GM12874 (cell line): ENCODE results near the gene MAP3K20.

Experiments used
- TF ChIP-seq, protein P1 (sequence below): IDR thresholded peaks from 2 replicates; pipeline ENCODE4 v1.5.1; 2011; ENCODE audit warnings: low read depth, mild to moderate bottlenecking, control low read depth, low read length, moderate library complexity; ENCODE audit not compliant: insufficient read depth

Gene MAP3K20

DNA sequence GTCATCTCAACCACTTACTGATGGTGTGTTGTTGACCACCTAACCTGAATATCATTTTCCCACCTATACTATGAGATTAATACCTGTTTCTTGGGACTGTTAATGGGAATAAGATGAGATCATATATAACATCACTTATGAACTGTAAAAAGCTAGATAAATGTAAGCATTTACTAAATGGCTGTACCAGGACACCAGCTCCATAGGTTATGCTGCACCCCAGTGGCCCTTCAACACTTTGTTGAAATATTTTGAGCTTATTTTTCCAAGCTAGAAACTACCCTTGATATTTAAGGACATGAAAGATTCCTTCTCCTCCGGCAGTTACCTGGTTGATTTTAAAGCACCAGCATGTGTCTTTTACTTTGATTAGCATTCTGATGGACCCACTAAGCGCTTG lies 141.0 kb downstream of the MAP3K20 start:
- TF ChIP-seq, protein P1, sequence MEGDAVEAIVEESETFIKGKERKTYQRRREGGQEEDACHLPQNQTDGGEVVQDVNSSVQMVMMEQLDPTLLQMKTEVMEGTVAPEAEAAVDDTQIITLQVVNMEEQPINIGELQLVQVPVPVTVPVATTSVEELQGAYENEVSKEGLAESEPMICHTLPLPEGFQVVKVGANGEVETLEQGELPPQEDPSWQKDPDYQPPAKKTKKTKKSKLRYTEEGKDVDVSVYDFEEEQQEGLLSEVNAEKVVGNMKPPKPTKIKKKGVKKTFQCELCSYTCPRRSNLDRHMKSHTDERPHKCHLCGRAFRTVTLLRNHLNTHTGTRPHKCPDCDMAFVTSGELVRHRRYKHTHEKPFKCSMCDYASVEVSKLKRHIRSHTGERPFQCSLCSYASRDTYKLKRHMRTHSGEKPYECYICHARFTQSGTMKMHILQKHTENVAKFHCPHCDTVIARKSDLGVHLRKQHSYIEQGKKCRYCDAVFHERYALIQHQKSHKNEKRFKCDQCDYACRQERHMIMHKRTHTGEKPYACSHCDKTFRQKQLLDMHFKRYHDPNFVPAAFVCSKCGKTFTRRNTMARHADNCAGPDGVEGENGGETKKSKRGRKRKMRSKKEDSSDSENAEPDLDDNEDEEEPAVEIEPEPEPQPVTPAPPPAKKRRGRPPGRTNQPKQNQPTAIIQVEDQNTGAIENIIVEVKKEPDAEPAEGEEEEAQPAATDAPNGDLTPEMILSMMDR: no peak

DNA sequence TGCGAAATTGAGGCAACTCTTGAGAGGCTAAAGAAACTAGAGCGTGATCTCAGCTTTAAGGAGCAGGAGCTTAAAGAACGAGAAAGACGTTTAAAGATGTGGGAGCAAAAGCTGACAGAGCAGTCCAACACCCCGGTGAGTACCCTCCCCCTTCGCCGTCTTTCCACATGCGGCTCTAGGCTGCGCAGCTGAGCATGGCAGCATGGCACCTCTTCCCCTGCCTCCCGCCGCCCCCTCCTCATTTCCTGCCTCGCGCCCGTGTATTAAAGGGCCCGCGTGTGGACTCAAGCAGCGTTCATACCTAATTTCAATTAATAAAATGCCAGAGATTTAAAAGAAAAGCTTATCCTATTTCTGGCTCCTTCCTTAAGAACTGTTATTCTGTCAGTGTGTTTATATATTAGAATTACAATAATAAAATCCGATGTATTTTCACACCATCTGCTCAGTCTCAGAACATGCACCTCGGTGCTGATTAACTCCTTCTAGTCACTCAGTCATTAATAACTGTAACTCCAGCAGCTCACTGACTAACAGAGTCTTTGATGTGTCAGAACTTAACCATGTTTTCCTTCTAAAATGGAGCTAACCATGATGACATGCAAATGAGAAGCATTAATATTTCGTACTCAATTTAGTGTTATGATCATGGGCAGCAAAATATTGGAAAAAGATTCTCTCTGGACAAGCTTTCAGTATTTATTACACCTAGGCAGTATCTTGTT lies 141.6 kb downstream of the MAP3K20 start:
- TF ChIP-seq, protein P1: no peak

DNA sequence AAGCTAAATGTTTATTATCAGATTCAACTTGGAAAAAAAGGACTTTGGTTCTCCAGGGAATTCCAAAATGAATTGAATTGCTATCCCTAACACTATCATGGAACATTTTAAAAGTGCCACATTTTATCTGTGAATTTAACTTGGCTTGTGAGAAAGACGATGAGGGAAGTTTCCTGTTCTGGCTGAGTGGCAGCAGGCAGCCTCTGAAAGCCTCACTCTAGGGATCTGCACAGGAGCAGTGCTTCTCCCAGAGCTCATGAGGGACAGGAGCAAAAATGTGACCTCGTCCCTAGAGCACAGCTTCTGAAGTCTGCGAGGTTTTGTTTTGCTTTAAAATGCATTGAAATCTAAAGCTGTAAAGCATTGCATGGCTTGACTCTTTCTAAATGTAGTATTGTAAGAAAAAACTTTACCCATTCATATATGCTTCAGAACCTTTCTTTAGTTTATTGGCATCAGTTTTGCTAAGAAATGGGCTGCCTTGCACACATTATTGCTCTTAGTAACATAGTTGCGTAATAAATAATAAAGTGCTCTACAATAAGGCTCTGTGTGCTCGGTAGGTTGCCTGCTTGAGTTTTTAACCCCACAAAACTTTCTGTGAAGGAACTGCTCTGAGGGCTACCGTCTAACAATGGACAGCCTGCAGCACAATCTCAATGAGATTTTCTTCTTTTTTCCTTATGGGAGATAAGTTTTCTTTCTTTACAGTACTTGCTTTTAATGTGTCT lies 142.8 kb downstream of the MAP3K20 start:
- TF ChIP-seq, protein P1: no peak

DNA sequence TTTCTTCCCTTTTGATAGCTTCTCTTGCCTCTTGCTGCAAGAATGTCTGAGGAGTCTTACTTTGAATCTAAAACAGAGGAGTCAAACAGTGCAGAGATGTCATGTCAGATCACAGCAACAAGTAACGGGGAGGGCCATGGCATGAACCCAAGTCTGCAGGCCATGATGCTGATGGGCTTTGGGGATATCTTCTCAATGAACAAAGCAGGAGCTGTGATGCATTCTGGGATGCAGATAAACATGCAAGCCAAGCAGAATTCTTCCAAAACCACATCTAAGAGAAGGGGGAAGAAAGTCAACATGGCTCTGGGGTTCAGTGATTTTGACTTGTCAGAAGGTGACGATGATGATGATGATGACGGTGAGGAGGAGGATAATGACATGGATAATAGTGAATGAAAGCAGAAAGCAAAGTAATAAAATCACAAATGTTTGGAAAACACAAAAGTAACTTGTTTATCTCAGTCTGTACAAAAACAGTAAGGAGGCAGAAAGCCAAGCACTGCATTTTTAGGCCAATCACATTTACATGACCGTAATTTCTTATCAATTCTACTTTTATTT lies 145.6 kb downstream of the MAP3K20 start:
- TF ChIP-seq, protein P1: no peak

DNA sequence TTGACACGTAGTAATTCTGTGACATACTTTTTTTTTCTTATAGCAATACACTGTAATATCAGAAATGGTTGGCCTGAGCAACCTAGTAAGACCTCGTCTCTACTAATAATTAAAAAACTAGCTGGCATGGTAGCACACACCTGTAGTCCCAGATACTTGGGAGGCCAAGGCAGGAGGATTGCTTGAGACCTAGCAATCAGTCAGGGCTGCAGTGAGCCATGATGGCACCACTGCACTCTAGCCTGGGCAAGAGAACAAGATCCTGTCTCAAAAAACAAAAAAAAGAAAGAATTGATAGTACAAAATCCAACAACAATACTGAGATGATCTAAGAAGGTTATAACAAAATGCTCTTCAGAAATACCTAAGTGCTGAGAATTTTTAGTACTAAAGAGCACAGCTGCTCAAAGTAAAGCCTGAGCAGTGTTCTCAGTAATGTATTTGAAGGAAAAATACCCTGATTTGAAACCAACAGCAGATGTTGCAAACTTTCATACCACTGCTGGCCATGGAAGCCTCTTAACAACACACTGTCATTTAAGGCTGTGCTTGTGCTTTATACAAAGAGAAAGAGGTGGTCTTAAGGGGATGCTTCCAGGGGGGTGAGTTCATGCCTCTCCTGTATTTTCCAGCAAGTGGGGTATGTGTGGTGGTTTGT lies 146.4 kb downstream of the MAP3K20 start:
- TF ChIP-seq, protein P1: no peak

DNA sequence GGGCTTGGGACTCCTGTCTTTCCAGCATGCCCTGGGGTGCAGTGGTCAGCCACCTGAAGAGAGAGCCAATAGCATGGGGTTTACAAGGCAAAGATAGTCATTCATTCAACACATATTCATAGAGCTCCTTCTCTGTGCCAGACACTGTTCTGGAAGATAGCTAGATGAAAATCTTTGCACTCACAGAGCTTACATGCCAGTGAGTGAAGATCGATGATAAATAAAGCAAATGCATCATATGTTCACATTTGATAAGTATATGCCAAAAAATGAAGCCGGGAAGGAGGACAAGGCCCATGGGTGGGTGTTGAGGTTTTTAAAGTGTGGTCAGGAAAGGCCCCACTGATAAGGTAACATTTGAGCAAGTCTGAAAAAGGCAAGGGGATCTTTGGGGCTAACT lies 148.2 kb downstream of the MAP3K20 start:
- TF ChIP-seq, protein P1: no peak
